Stimulated activated naive CD4-positive, alpha-beta T cell treated with Interleukin-2 at 50 U/mL for 16 hours (primary cell): ENCODE data around the gene TAC1.
"Not testable (repeated sequence)": the region's sequence is repeated elsewhere in the genome, so short reads cannot be mapped to it uniquely, and the experiment has no call there.

Source experiments
- DNase-seq: peaks from one replicate; lab custom pipeline; 2025; lab: John Stamatoyannopoulos, UW

The TAC1 gene, protein sequence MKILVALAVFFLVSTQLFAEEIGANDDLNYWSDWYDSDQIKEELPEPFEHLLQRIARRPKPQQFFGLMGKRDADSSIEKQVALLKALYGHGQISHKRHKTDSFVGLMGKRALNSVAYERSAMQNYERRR

DNA sequence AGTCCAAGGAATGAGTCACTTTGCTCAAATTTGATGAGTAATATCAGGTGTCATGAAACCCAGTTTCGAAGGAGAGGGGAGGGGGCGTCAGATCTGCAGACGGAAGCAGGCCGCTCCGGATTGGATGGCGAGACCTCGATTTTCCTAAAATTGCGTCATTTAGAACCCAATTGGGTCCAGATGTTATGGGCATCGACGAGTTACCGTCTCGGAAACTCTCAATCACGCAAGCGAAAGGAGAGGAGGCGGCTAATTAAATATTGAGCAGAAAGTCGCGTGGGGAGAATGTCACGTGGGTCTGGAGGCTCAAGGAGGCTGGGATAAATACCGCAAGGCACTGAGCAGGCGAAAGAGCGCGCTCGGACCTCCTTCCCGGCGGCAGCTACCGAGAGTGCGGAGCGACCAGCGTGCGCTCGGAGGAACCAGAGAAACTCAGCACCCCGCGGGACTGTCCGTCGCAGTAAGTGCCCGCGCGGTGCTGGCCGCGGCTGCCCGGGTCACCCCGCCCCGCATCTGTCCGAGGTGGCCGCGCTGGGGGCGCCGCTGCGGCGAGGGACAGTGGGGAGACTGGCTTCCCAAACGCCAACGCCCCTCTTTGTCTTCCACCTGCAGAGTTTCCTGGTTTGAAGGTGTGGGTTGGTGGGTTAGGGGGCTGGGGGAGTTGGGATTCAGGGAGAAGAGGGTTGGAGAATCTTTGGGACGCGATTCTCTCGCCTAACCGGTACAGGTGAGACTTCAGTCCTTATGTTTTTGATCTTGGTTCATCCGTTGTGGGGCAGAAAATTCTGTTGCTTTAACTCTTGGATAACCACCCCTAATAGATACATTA, at the start of gene TAC1:
TSS of gene TAC1 (plus strand) at position 351 of the 829 bp plus-strand sequence. CDS start 527 bp downstream, outside the sequence.
- DNase-seq: no peak

DNA sequence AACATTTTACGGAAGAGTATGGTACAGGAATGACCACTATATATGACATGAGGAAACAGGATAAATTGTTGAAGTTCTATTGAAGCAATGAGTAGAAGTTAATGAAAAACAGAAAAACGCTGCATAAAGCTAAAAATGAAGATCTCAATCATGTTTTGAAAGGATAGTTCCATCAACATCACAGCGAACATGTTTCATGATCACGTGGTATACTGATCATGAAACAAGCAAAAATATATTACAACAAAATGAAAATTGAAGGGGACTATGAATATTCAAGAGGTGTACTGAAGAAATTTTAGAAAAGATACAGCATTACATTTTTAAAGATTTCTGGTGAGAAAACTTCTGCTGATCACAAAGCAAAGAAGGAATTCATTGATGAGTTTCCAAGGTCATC, 45.9 kb upstream of the TAC1 start:
- no peak for DNase-seq

DNA sequence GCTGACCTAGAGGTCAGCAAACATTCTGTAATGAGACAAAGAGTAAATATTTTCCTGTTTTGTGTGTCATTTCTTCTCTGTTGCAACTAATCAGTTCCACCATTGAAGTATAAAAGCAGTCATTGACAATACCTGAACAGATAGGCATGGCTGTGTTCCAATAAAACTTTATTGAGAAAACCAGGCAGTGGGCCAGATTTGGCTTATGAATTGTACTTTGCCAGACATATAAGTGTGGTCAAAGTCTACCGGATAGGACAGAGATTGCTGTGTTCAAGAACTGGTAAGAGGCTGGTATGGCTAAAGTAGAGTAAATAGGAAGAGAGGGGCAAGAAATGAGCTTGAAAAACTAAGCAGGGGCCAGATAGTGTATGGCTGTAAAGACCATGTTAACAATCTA, 38.3 kb upstream of the TAC1 start:
- no peak for DNase-seq

DNA sequence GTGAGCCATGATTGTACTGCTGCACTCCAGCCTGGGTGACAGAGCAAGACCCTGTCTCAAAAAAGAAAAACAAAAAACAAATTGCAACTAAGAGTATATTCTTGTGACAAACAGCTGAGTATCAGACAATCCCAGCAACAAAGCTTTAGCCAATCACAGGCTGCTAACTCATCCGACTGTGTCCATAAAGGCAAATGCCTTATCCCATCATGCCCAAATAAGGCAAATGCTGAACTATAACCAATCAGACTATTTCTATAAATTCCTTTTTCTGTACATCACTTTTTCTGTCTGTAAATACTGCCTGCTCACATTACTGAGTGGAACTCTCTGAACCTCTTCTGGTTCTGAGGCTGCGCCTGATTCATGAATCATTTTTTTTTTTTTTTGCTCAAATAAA, 37.5 kb upstream of the TAC1 start:
- DNase-seq: no peak

DNA sequence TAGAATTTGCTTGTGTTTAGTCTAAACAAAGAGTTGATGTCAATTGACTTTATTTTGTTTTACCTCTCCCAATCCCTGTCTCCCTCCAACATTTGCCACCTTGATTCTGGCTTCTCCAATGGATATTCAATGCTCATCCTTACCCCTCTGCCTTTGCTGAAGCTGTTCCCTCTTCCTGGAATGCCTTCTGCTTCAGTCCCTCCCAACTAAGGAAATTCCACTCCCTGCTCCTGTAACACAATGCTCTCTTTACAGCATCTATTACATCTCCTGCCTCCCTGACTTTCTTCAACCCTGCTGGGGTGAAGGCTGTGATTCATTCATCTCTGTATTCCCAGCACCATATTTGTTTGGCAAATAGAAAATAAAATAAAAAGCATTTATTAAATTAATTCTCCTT, 34.5 kb upstream of the TAC1 start:
- DNase-seq: no peak

DNA sequence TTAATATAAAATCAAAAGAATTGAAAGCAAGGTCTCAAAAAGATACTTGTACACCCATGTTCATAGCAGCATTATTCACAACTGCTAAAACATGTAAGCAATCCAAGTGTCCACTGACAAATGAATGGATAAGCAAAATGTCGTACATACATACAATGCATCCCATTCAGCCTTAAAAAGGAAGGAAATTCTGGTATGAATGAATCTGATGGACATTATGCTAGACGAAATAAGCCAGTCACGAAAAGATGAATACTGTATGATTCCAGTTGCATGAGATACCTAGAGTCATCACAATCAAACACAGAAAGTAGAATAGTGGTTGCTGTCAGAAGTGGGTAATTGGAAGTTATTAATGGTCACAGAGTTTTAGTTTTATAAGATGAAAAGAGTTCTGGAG, 9.5 kb upstream of the TAC1 start:
- no peak for DNase-seq

DNA sequence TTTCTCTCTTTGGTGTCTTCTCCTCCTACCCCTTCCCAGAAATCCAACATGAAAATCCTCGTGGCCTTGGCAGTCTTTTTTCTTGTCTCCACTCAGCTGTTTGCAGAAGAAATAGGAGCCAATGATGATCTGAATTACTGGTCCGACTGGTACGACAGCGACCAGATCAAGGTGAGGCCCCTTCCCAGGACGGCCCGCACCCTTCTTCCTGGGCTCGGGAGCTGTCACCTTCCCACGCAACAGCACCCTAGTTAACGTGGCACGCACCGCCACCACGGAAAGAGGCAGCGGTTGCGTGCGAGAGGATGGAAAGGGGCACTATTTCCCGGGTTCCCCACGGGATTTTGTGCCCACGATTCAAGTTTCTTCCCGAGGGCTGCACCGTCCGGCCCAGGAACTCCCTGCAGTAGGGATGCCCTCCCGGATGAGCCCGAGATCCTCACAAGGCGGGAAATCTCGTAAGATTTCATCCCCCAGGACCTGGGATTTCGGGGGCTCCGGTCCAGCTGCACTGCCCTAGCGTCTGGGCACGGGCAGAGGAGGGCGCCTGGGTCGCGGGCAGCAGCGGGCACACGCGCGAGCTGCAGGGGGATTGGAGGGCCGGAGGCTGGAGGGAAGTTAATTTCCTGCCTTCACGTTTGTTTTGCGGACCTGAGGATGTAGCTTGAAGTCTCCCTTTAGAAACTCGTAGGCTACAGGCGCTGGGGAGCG, 834 bp downstream of the TAC1 start:
- DNase-seq: no peak

DNA sequence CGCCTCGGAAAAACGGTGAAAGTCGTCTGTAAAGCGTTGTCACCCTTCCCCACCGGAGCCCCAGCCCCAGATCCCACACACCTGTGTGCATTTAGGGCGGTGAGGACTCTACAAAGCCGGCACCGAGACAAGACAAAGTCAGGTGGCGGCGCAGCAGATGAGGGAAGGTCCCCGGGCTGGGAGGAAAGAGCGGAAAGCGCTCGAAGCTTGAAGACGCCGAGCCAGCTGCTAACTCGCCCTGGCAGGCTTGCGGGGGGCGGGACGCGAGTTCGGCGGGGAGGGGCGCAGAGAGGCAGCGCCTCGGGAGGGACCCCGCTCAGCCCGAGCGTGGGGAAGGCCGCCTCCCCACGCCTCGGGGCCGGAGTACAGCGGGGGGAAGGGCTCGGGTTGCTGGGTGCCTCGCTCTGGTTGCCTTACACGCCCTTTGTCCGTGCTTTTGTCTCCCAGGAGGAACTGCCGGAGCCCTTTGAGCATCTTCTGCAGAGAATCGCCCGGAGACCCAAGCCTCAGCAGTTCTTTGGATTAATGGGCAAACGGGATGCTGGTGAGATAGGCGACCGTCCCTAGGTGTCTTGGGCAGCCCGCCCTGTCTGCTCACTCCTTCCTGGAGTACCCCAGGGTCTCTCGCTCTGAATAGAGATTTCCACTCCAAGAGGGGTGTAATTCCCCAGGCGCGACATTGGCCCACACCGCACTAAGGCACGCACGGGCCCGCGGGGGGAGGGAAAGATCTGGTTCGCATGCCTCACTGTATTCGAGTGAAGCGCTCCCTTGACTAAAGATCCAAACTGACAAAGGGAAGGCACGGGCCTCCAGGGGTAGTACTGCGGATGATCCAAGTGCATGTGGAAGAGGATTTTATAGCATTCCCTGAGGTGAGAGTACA, 1.6 kb downstream of the TAC1 start:
- DNase-seq: no peak

DNA sequence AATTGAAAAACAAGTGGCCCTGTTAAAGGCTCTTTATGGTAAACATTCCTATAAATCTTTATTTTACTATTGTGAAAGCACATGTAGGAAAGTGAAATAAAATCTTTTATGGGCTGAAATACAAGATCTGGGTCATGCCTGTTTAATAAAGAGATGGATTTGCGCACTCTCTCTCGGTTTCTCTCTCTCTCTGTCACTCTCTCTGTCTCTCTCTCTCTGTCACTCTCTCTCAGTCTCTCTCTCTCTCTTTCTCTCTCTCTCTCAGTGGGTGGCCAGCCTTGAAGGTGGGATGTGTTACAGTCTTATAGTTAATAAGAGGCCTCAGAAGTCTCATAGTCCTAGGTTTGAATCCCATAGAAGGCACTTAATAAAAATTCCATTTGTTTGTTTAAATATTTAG, 2.4 kb downstream of the TAC1 start:
- DNase-seq: no peak

DNA sequence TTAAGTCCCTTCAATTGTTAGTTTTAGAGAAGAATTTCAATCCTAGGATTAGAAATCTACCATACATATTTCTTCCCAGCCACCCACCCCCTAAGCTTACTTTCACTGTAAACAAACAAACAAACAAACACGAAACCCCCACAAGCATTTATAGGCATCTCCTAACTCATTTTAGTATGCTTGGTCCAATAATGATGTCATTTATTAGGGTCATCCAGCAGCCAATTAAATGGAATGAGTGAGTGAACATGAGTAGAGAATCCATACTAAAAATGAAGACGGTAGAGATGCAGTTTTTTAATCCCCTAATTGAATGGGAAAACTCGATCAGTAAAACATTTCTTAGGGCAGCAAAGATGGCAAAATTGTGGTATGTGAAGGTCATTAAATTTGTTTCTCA, 3.2 kb downstream of the TAC1 start:
- DNase-seq: no peak

DNA sequence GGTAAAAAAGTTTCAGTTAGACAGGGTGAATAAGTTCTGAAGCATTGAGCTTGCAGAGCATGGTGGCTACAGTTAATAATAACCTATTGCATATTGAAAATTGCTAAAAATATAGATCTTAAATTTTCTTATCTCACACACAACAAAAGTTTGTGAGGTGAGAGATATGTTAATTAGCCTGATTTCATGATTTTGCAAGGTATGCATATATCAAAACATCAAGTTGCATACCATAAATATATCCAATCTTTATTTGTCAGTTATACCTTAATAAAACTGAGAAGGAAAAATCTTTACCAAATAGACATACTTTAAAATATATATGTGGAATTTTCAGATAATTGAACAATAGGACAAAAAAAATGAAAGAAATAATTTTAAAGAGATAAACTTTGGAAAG, 16.6 kb downstream of the TAC1 start:
- no peak for DNase-seq

DNA sequence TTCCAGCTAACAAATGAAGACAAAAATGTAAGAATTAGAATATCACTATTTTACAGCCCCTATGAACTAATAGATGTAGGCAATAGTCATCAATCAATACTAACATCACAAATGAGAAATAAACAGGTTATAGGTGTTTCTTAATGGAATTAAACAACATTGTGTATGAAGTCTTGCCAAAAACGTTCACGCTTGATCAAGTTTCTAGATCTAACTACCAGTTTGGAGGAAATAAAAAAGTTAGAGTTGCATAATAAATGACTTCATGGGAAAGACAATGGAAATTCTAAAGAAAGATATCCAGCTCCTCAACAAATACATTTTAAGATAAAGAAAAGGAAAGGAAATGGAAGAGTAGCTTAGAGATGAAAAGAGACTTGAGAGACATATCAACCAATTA, 19.7 kb downstream of the TAC1 start:
- no peak for DNase-seq

DNA sequence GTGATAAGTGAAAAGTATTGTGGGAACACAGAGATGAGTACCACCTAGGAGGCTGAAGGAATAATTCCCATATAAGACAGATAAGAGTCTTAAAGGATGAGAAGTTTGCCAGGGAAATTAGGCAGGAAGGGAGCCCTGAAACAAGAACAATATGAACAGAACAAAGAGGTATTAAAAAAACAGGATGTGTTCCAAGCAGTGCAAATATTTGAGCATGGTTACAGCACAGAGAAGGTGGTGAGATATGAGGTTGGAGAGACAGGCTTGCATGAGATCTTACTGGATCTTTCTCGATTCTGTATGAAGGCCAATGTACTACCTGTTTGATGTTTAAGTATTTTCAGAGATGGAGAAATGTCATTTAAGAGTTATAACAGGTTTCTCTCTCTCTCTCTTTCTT, 20.3 kb downstream of the TAC1 start:
- DNase-seq: no peak

DNA sequence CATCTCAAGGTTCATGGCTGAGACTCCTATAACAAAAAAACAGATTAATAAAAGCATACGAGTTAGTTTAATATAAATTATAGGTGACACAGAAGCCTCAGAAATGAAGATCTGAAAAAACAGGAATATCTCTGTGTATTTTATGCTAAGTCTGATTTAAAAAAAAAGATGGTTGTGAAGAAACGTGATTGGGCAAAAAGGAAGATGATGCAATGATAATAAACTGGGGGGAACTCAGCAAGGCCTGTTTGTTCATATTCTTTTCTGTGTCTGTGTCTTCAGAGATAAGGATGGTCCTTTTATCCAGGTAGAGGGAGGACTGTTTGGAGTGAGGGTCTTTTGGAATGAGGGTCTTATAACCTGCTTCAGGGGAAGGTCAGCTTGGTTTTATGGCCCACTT, 25.9 kb downstream of the TAC1 start:
- no peak for DNase-seq

DNA sequence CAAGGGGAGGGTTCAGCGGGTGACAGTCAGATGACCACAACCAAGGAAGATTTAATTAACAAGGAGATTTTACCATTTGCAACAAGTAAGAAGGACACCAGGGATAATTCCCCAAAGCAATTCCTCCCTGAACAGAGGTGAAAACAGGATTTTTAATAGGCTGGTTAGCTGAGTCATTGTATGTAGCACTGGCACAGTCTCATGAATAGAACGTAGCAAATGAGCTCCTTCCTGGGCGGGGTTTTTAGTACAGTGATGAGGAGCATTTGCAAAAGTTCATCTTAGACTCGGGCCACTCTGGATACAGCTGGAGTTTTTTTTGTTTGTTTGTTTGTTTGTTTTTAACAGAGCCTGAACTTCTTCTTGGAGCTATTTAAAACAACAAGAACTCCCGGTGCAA, 39.0 kb downstream of the TAC1 start:
- no peak for DNase-seq

DNA sequence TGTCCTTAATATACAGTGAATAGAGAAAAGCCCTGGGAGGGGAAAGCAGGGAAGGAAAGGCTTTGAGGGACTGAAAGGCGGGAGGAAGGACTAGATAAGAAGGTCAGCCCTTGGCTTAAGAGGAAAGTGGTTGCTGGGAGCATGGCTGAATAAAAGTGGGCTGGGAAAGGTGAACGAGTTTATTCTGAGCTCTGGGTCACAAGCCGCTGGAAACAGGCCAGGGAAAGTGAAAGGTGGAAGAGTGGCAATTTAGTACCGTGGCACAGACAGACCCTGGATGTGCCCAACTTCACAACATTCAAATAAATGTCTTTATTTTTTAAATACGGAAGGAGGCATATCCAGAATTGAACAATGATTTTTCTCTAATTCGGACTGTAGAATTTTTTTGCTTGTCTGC, 39.7 kb downstream of the TAC1 start:
- no peak for DNase-seq

DNA sequence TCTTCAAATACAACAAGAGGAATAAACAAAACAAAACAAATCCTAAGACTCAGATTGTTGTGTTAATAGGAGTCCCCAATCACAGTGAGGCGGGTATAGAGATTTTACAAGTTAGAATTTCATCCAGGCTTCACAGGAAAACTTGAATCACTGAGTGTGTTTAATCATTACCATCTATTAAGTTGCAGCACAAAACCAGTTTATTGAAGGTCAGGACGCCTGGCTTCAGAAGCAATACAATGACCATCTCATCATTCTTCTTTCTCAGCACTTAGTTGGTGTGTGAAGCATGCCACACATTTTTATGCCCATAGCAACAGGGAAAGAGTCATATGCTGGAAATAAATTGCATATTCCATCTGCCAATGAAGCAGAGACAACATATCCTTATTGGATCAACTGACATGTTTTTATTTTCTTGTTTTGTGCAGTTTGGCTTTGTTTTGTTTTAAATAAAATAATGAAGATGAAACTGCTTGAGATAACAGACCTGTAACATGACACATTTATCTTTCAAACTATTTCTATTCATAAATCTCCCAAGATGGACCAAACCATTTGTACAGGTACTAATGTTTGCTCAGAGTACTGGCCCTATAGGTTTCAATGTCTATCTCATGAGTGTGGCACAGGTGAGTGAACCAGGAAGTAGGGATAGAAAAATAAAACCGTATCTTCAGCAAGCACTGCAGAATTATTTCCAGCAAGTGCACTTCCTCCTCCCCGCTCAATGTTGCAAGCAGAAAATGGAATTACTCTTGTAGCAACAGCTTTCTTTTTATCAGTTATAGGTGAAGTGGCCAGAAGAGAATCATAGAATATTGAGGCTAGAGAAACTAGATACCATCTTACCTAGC, 40.4 kb downstream of the TAC1 start:
- DNase-seq: no peak

DNA sequence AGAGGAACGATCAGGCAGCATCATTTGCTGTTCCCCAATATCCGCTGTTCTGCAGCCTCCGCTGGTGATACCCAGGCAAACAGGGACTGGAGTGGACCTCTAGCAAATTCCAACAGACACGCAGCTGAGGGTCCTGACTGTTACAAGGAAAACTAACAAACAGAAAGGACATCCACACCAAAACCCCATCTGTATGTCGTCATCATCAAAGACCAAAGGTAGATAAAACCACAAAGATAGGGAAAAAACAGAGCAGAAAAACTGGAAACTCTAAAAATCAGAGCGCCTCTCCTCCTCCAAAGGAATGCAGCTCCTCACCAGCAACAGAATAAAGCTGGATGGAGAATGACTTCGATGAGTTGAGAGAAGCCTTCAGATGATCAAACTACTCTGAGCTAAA, 54.5 kb downstream of the TAC1 start:
- not testable (repeated sequence) for DNase-seq
